ENCODE measurements around the gene LRRC8D.

DNA sequence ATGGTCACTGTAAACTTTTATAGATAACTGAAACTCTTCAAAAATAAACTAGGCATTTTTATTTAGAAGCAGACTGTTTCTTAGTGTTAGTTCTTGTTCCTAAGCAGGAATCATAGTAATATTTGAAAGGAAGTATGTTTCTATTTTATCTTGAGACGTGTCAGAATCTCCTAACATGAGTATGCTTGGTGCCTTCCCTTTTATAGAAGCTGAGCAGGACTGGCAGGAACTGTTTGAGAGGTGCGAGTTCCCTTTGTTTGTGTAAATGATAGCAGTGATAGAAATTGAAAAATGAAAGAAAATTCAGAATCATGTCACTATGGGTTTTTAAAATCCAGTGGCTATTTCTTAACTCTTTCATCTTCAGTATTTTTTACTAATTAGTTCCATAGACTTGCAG lies 56.9 kb downstream of the LRRC8D start:
- no peak for TF ChIP-seq POLR2A (IDR thresholded peaks at IDR 0.05)
- TF ChIP-seq, protein P1, sequence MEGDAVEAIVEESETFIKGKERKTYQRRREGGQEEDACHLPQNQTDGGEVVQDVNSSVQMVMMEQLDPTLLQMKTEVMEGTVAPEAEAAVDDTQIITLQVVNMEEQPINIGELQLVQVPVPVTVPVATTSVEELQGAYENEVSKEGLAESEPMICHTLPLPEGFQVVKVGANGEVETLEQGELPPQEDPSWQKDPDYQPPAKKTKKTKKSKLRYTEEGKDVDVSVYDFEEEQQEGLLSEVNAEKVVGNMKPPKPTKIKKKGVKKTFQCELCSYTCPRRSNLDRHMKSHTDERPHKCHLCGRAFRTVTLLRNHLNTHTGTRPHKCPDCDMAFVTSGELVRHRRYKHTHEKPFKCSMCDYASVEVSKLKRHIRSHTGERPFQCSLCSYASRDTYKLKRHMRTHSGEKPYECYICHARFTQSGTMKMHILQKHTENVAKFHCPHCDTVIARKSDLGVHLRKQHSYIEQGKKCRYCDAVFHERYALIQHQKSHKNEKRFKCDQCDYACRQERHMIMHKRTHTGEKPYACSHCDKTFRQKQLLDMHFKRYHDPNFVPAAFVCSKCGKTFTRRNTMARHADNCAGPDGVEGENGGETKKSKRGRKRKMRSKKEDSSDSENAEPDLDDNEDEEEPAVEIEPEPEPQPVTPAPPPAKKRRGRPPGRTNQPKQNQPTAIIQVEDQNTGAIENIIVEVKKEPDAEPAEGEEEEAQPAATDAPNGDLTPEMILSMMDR (IDR thresholded peaks at IDR 0.05) = no peak
- no peak for TF ChIP-seq POLR2AphosphoS5 (IDR thresholded peaks at IDR 0.05)
- no peak for TF ChIP-seq EP300 (IDR thresholded peaks at IDR 0.05)
